Stimulated activated CD8-positive, alpha-beta memory T cell treated with anti-CD3 and anti-CD28 coated beads, Interleukin-4, amount 100 ng/mL, for 24 hours (primary cell): ENCODE measurements around the gene HORMAD2.
"Not testable (repeated sequence)": the region's sequence is repeated elsewhere in the genome, so short reads cannot be mapped to it uniquely, and the experiment has no call there.

Experiments
- DNase-seq: peaks from one replicate; pipeline ENCODE4 v3.0.0-alpha.2; 2020; ENCODE audit warnings: low read depth

The HORMAD2 gene

GRCh38 chr22:30191040-30191701 is 110.9 kb downstream of the HORMAD2 start:
- DNase-seq, result no peak

- no peak for DNase-seq
These were observed 112.2 kb downstream of the HORMAD2 start for GRCh38 chr22:30192427-30192826.

GRCh38 chr22:30193031-30193775 is 112.9 kb downstream of the HORMAD2 start:
- DNase-seq, result no peak

- no peak for DNase-seq
These were observed 115.2 kb downstream of the HORMAD2 start for GRCh38 chr22:30195245-30196140.

- DNase-seq, result peak; percentile 27
These were observed 116.0 kb downstream of the HORMAD2 start for GRCh38 chr22:30196141-30196879.

GRCh38 chr22:30196880-30197336 is 116.6 kb downstream of the HORMAD2 start:
- no peak for DNase-seq

- DNase-seq, result no peak
These were observed 117.1 kb downstream of the HORMAD2 start for GRCh38 chr22:30197389-30197788.

- DNase-seq, result no peak
These were observed 118.0 kb downstream of the HORMAD2 start for GRCh38 chr22:30198152-30198825.

- DNase-seq, result no peak
These were observed 118.7 kb downstream of the HORMAD2 start for GRCh38 chr22:30198921-30199320.

- DNase-seq, result not testable (repeated sequence)
These were observed 120.6 kb downstream of the HORMAD2 start for GRCh38 chr22:30200905-30201304.

- DNase-seq, result no peak
These were observed 121.7 kb downstream of the HORMAD2 start for GRCh38 chr22:30201945-30202344.

- no peak for DNase-seq
These were observed 122.3 kb downstream of the HORMAD2 start for GRCh38 chr22:30202531-30203006.

GRCh38 chr22:30204015-30204741 is 123.9 kb downstream of the HORMAD2 start:
- no peak for DNase-seq

GRCh38 chr22:30204742-30205111 is 124.5 kb downstream of the HORMAD2 start:
- DNase-seq, result no peak

- DNase-seq, result no peak
These were observed 125.2 kb downstream of the HORMAD2 start for GRCh38 chr22:30205281-30206115.

GRCh38 chr22:30206944-30207343 is 126.7 kb downstream of the HORMAD2 start:
- DNase-seq, result no peak

- DNase-seq, result no peak
These were observed 128.7 kb downstream of the HORMAD2 start for GRCh38 chr22:30208631-30209603.

- no peak for DNase-seq
These were observed 129.4 kb downstream of the HORMAD2 start for GRCh38 chr22:30209642-30210041.
